NCI-H1092 treated with DMSO at 0.1 percent for 48 hours (cell line): ENCODE measurements around the gene FBXO27.
"Not testable (repeated sequence)": the region's sequence is repeated elsewhere in the genome, so short reads cannot be mapped to it uniquely, and the experiment has no call there.

Experiments
- DNase-seq: peaks from one replicate; lab custom pipeline; 2025; lab: John Stamatoyannopoulos, UW

Gene FBXO27, protein sequence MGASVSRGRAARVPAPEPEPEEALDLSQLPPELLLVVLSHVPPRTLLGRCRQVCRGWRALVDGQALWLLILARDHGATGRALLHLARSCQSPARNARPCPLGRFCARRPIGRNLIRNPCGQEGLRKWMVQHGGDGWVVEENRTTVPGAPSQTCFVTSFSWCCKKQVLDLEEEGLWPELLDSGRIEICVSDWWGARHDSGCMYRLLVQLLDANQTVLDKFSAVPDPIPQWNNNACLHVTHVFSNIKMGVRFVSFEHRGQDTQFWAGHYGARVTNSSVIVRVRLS

GRCh38 chr19:39032063-39032918, at the start of gene FBXO27:
Gene FBXO27 (minus strand): TSS chr19:39032549. CDS start chr19:39032227, 322 bp downstream.
- no peak for DNase-seq

DNA sequence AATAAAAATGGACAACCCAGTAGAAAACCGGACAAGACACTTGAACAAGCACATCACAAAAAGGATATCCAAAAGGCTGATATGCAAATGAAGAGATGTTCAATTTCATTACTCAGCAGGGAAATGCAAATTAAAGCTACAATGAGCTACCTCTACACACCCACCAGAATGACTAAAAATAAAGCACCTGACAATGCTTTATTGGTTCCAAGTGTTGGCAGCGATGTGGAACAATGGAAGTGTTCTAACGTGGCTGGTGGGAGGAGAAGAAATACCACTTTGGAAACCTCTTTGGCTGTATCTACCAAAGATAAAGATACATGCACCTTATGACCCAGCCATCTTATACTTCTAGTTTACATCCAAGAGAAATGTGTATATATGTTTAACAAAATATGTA, 48.1 kb upstream of the FBXO27 start:
- DNase-seq = no peak

GRCh38 chr19:39078436-39079200, 46.3 kb upstream of the FBXO27 start:
- DNase-seq = no peak

- DNase-seq = no peak
Measured at GRCh38 chr19:39077323-39077722, 45.0 kb upstream of the FBXO27 start.

DNA sequence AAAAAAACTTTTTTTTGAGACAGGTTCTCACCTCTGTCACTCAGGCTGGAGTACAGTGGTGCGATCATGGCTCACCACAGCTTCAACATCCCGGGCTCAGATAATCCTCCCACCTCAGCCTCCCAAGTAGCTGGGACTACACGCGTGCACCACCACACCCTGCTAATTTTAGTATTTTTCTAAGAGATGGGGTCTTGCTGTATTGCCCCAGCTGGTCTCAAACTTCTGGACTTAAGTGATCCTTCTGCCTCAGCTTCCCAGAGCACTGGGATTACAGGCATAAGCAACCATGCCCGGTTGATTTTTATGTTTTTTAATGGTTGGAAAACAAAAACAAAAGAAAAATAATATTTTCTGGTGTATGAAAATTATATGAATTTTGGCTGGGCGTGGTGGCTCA, 42.6 kb upstream of the FBXO27 start:
- DNase-seq = no peak

- DNase-seq = no peak
Measured at GRCh38 chr19:39074205-39074692, 41.9 kb upstream of the FBXO27 start.

DNA sequence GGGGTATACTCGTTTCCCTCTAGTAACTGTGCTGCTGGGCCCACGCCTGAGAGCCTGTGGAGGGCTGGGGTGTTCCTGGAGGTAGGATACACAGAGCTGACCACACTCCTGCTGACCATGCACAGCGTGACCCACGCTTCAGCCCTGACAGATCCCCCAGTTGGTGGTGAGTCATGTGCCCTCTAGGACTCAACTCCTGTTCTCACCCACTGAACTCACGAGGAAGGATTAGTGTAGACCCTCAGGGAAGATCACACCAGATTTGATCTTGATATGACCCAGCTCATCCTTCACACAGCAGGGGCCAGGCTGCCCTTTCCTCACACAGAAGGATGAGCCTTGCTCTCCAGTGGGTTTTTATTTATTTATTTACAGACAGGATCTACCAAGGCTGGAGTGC, 38.5 kb upstream of the FBXO27 start:
- DNase-seq = no peak

GRCh38 chr19:39068259-39068658, 35.9 kb upstream of the FBXO27 start:
- not testable (repeated sequence) for DNase-seq

- DNase-seq = no peak
Measured at GRCh38 chr19:39067104-39067503, 34.8 kb upstream of the FBXO27 start.

- no peak for DNase-seq
Measured at GRCh38 chr19:39065928-39066327, 33.6 kb upstream of the FBXO27 start.

DNA sequence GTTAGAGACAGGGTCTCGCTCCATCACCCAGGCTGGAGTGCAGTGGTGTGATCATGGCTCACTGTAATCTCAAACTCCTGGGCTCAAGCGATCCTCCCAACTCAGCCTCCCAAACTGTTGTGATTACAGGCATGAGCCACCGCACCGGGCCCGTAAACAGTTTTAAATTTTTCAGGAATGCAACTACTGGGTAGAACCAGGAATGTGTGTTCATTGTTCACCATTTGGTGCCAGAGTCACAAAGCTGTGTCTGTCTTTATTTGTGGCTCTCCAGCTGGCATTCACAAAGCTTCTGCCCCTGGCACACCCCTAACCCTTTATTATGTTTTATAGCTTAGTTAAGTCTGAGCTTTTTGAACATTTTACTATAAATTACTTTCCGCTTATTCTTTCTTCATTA, 32.1 kb upstream of the FBXO27 start:
- DNase-seq = no peak

DNA sequence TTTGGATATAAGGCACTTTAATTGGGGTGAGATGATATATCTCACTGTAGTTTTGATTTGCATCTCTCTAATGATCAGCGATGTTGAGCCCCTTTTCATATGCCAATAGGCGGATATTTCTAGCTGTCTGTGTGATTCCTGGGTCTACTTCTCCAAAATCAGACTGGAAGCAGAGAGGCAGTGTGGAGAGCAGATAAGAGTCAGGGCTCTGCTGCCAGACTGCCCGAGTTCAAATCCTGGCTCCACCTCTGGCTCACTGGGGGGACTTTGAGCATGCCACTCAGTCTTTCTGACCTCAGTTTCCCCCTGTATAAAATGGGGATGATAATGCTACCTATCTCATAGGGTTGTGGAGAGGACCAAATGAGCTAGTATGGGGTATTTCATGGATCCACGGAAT, 27.8 kb upstream of the FBXO27 start:
- DNase-seq = no peak

- DNase-seq = no peak
Measured at GRCh38 chr19:39059302-39059701, 27.0 kb upstream of the FBXO27 start.

DNA sequence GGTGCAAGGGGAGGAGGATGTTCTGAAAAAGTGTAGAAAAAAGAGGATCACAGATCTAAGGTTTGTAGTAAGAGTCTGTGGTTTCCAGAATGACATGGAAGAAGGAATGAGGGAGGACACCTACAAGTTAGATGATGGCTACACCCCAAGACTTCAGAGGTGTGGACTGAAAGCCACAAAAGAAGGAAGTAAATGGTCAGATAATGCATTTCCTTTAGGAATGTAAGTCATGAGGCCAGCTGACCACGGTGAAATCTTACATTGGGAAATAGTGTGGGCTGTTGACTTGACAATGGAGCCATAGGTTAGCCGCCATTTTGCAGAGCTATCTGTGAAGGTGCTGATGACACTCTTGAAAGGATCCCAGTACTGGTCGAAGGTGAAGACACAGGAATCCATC, 25.3 kb upstream of the FBXO27 start:
- DNase-seq = no peak

GRCh38 chr19:39054091-39054470, 21.7 kb upstream of the FBXO27 start:
- DNase-seq = no peak

DNA sequence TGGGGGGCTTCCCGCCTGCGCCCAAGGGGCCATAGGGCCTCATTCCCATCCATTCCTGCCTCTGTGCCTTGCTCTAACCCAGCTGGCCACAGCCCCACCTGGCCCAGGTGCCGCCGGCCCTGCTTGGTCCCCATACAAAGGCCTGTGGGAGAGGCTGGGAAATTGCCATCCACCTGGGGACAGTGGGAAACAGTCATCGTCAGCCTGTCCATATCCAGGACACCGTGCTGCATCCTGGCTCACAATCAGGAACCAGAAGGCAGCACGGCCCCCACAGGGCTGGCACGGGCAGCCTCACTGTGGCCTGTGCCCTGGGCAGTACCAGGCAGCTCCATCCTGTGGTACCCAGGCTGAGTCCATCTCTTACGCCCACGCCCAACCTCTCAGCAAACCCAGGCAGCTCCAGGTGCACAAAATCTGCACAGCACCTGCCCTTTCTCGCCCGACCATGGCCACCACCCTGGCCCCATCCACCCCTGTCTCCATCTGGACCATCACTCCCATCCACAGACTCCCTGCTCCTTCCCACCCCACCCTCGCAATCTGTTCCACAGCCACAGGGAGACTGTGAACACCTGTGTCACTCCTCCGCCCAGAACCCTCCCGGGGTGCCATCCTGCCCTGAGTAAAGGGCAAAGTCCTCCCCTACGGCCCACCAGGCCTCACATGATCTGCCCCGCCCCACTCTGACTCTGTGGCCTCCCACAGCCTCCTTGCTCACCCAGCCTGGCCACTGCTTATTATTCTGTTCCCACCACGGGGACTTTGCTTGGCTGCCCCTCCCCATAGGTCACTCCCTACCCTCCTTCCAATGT, 21.1 kb upstream of the FBXO27 start:
- no peak for DNase-seq

DNA sequence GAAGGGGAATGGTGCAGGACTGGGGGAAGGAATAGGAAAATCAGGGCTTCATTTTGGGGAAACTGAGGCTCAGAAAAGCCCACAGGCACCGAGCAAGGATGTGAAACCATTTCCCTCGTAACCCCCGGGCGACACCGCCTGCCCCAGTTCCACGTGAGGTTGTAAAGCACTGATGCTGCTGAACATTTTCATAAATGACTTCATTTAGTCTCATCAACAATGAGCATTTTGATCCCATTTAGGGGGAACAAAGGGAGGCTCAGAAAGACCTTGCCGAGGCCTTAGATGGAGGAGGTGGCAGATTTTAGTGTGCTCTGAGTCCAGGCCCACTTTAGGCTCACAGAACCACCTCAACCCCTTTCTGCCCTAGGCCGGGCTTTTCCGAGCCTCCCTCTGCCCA, 20.5 kb upstream of the FBXO27 start:
- no peak for DNase-seq

- no peak for DNase-seq
Measured at GRCh38 chr19:39052243-39052746, 19.9 kb upstream of the FBXO27 start.

GRCh38 chr19:39047073-39047472, 14.7 kb upstream of the FBXO27 start:
- DNase-seq = no peak

DNA sequence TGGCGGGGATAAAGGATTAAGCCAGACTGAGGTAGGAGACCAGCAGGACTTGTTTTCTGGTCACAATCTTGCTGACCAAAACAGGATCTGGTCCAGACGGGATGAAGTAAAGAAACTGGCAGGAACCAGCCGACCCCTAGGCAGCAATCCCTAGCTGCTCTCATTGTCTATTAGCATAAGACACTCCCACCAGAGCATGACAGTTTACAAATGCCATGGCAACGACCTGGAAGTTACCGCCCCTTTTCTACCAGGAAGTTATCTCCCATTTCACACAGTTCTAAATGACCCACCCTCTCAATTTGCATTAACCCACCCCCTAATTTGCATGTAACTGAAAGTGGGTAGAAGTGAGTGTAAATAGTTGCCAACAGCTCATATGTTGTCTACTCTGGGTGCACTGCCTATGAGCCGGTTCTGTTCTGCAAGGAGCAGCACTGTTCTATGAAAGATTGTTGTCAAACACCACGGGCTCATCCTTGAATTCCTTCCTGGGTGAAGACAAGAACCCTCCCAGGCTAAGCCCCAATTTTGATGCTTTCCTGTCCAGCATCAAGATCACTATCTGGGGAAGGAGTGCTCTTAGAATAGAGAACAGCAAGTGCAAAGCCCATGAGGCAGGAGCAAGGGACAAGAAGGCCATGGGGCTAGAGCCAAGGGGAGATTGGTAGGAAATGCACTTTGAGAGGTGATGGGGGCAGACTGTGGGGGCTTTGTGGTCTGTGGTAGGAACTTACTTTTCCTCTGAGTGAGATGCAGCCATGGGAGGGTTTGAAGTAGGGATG, 13.9 kb upstream of the FBXO27 start:
- no peak for DNase-seq

GRCh38 chr19:39045506-39045905, 13.2 kb upstream of the FBXO27 start:
- no peak for DNase-seq
